Measurements from ENCODE around the gene FLNA. TPM values are rescaled to one million over a fixed set of nuclear protein-coding genes. Genes with fewer than 3 reads are reported as not detected.

The FLNA gene
- polyA plus RNA-seq (ENCODE audit: insufficient read length in 3 of 3), result 100 to 1,000 TPM; 416 to 612 (median 573) TPM
- long read RNA-seq, donor 1, full-length matches to known transcripts, result 3 of 24 reads
- long read RNA-seq, donor 1, partial matches to known transcripts, result 21 of 24 reads
- long read RNA-seq, donor 1, other reads (novel, unspliced or antisense), result 0 of 24 reads
- long read RNA-seq, donor 2, full-length matches to known transcripts, result 10 of 51 reads
- long read RNA-seq, donor 2, partial matches to known transcripts, result 41 of 51 reads
- long read RNA-seq, donor 2, other reads (novel, unspliced or antisense), result 0 of 51 reads
- long read RNA-seq, donor 3, transcript FLNA-209 (3 exons, 1,026 nt), result major isoform, 13 of 199 reads
- long read RNA-seq, donor 3, partial matches to known transcripts, result 185 of 199 reads
- long read RNA-seq, donor 3, other reads (novel, unspliced or antisense), result 0 of 199 reads
- long read RNA-seq, donor 4, full-length matches to known transcripts, result 8 of 1,270 reads
- long read RNA-seq, donor 4, partial matches to known transcripts, result 1,179 of 1,270 reads
- long read RNA-seq, donor 4, other reads (novel, unspliced or antisense), result 83 of 1,270 reads
- long read RNA-seq, donor 5, transcript FLNA-209 (3 exons, 1,026 nt), result major isoform, 7 of 24 reads
- long read RNA-seq, donor 5, partial matches to known transcripts, result 17 of 24 reads
- long read RNA-seq, donor 5, other reads (novel, unspliced or antisense), result 0 of 24 reads
- long read RNA-seq, donor 6, full-length matches to known transcripts, result 9 of 1,221 reads
- long read RNA-seq, donor 6, partial matches to known transcripts, result 1,152 of 1,221 reads
- long read RNA-seq, donor 6, other reads (novel, unspliced or antisense), result 60 of 1,221 reads
- long read RNA-seq, donor 7, full-length matches to known transcripts, result 30 of 185 reads
- long read RNA-seq, donor 7, partial matches to known transcripts, result 155 of 185 reads
- long read RNA-seq, donor 7, other reads (novel, unspliced or antisense), result 0 of 185 reads
- long read RNA-seq, donor 8, full-length matches to known transcripts, result 8 of 63 reads
- long read RNA-seq, donor 8, partial matches to known transcripts, result 55 of 63 reads
- long read RNA-seq, donor 8, other reads (novel, unspliced or antisense), result 0 of 63 reads
- long read RNA-seq, donor 9, partial matches to known transcripts, result 65 of 72 reads
- long read RNA-seq, donor 9, other reads (novel, unspliced or antisense), result 0 of 72 reads
- long read RNA-seq, donor 10, full-length matches to known transcripts, result 23 of 148 reads
- long read RNA-seq, donor 10, partial matches to known transcripts, result 125 of 148 reads
- long read RNA-seq, donor 10, other reads (novel, unspliced or antisense), result 0 of 148 reads
- long read RNA-seq, donor 11, transcript FLNA-209 (3 exons, 1,026 nt), result major isoform, 9 of 81 reads
- long read RNA-seq, donor 11, partial matches to known transcripts, result 69 of 81 reads
- long read RNA-seq, donor 11, other reads (novel, unspliced or antisense), result 0 of 81 reads
- long read RNA-seq, donor 12, full-length matches to known transcripts, result 21 of 1,422 reads
- long read RNA-seq, donor 12, partial matches to known transcripts, result 1,377 of 1,422 reads
- long read RNA-seq, donor 12, other reads (novel, unspliced or antisense), result 24 of 1,422 reads
- long read RNA-seq, donor 13, transcript FLNA-209 (3 exons, 1,026 nt), result major isoform, 9 of 72 reads
- long read RNA-seq, donor 13, partial matches to known transcripts, result 61 of 72 reads
- long read RNA-seq, donor 13, other reads (novel, unspliced or antisense), result 0 of 72 reads
- long read RNA-seq, donor 14, transcript FLNA-209 (3 exons, 1,026 nt), result major isoform, 26 of 323 reads
- long read RNA-seq, donor 14, transcript FLNA-213 (3 exons, 430 nt), result minor isoform, 6 of 323 reads
- long read RNA-seq, donor 14, partial matches to known transcripts, result 288 of 323 reads
- long read RNA-seq, donor 14, other reads (novel, unspliced or antisense), result 0 of 323 reads
- long read RNA-seq, donor 15, full-length matches to known transcripts, result 33 of 6,544 reads
- long read RNA-seq, donor 15, partial matches to known transcripts, result 6,315 of 6,544 reads
- long read RNA-seq, donor 15, other reads (novel, unspliced or antisense), result 196 of 6,544 reads
- long read RNA-seq, donor 16, transcript FLNA-209 (3 exons, 1,026 nt), result major isoform, 10 of 3,379 reads
- long read RNA-seq, donor 16, partial matches to known transcripts, result 3,300 of 3,379 reads
- long read RNA-seq, donor 16, other reads (novel, unspliced or antisense), result 67 of 3,379 reads

- DNase-seq, result no peak
Observed at GRCh38 chrX:154374313-154375155, at the start of gene FLNA. TSS of gene FLNA (minus strand) at chrX:154374634. CDS start at chrX:154371245, 3,389 bp downstream.

GRCh38 chrX:154420402-154420756 is 45.9 kb upstream of the FLNA start:
- no peak for DNase-seq

- DNase-seq, result no peak
Observed at GRCh38 chrX:154419688-154420401, 45.4 kb upstream of the FLNA start.

GRCh38 chrX:154419189-154419588 is 44.8 kb upstream of the FLNA start:
- no peak for DNase-seq

- DNase-seq, result no peak
Observed at GRCh38 chrX:154417157-154417556, 42.7 kb upstream of the FLNA start.

GRCh38 chrX:154413142-154413541 is 38.7 kb upstream of the FLNA start:
- DNase-seq, result no peak

- no peak for DNase-seq
Observed at GRCh38 chrX:154412468-154412867, 38.0 kb upstream of the FLNA start.

GRCh38 chrX:154411981-154412340 is 37.5 kb upstream of the FLNA start:
- no peak for DNase-seq

GRCh38 chrX:154409222-154409871 is 34.9 kb upstream of the FLNA start, which contains the start of gene DNASE1L1:
TSS of gene DNASE1L1 (minus strand) at chrX:154409254. CDS start at chrX:154405568, 3,686 bp downstream.
- no peak for DNase-seq

- DNase-seq, result no peak
Observed at GRCh38 chrX:154408659-154409221, 34.3 kb upstream of the FLNA start.

- no peak for DNase-seq
Observed at GRCh38 chrX:154404625-154405192, 30.3 kb upstream of the FLNA start.

GRCh38 chrX:154403858-154404257 is 29.4 kb upstream of the FLNA start:
- no peak for DNase-seq

GRCh38 chrX:154403192-154403591 is 28.8 kb upstream of the FLNA start:
- no peak for DNase-seq

GRCh38 chrX:154402622-154403127 is 28.2 kb upstream of the FLNA start:
- DNase-seq, result no peak

GRCh38 chrX:154401918-154402621 is 27.6 kb upstream of the FLNA start:
- DNase-seq, result no peak
